NCI-H82 (cell line): ENCODE results near the gene EIPR1.
"Not testable (repeated sequence)": the region's sequence is repeated elsewhere in the genome, so short reads cannot be mapped to it uniquely, and the experiment has no call there.

Source experiments
- DNase-seq: peaks from one replicate; lab custom pipeline; 2025; lab: John Stamatoyannopoulos, UW

Gene EIPR1

DNA sequence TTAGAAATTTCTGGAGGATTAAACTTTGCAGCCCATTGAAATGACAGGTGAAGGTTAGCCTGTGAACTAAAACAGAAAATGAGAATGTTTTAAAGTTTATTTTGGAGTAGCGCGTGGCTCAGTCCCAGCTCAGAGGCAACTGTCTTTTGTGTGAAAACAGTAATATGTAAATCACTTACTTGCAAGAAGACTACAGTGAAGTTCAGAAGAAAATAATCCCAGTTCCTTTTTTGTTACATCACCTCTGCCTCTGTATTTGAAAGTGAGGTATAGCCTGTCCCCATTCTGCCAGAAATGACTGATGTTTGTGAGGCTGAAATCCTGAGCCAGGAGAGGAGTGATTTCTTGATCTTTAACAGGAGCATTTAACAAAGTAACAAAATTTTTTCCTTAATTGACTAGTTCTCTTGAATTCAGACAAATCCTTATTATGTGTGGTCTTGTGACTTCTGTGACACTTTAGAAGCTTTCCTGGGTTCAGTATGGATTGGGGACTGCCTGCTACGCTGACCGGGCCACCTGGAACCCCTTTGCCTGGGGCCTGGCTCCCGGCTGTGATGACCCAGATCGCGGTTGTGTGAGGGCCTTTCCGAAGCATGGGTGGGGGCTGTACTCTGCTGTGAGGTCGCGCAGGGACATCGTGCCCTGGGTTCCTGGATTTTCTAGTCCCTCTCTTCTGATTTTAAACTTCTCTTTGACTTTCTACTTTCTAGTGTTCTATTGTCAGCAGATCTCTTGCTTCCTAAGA lies 26.1 kb upstream of the EIPR1 start:
- DNase-seq, result no peak

DNA sequence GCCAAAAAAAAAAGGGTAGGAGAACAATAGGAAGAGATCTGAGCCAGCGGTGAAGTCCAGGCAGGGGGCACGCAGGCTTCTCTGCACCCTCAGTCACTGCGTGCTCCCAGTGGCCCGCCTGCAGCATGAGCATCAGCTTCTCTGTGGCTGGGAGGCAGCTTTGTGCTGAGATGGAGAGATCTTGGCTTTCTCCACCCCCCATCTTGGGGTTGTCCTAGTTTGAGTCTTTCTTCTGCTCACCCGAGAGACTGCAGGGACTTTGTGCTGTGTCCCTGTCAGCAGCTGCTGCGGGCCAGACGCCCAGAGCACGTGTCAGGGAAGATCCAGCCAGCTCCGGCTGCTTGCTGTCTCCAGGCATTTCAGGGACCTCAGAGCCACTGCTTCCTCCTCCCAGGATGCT lies 22.2 kb upstream of the EIPR1 start:
- DNase-seq, result no peak

DNA sequence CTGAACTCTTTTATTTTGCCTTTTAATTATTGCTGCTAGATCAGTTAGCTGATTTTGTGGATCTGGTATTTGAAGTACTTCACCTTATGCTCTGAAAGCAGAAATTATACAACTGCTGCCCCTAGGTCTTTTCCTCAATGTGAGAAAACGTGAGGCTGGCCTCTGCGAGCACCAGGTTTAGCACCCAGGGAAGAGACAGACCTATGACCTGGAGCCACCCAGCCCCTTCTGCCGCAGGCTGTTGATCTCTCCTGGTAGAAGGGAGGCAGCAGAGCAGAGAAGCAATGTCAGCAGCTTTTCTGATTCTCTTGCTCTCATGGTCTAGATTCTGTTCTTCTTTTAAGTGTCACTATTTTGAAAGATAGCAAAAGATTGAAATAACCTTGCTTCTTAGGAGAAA lies 21.8 kb upstream of the EIPR1 start:
- DNase-seq, result no peak

DNA sequence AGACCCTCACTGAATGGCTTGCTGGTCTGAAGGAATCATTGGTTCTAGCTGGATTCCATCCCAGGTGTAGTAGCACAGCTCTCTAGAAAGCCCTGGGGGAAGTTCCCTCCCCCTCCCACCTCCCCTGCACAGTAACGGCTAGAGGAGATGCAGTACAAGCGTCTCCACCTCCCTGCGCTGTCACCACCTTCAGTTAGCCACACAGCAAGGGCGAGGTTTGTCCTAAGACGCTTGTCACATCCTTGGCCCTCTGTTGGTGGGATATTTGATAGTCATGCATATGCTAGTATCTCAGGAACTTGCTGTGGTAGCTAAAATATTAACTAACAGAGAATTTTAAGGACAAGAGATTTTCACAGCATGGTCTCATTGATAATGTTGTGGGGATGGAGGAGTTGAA lies 21.2 kb upstream of the EIPR1 start:
- DNase-seq, result no peak

DNA sequence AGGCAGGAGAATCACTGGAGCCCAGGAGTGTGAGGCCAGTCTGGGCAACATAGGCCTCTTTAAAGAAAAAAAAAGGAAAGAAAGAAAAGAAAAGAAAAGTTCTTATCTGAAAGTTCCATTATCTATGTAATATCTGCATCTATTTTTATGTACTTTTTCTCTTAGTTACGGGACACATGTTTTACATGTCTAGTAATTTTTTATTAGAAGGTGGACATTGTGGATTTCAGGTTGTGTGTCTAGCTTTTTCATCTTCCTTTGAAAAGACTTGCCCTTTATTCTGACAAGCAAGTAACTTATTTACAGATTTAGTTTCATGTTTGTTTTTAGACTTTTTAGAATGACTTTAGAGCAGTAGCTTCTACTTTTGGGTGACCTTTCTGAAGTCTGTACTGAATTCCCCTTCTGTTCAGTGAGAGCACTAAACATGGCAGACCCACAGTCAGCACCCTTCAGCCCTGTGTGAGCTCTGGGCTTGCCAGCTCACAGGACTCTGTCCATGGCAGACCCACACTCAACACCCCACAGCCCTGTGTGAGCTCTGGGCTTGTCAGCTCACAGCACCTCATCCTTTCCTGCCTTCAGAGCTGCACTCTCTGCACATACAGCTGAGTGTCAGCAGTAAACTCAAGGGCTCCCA lies 19.4 kb upstream of the EIPR1 start:
- no peak for DNase-seq

DNA sequence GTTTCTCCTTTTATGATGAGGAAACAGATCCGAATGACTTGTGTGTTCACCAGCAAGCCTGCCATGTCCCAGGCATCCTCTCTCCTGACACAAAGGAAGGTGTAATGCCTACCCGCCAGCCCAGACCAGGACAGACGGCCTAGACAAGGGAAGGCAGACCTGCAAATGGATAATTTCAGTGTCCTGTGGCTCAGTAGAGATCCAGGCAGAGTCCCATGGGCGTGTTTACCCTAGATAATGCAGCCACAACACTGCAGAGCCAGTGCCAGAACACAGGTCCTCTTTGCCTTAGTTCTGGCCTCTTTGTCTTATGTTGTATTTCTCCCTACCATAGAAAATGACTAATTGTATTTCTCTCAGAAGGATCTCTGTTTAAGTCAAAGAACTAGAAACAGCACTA lies 14.6 kb upstream of the EIPR1 start:
- no peak for DNase-seq

DNA sequence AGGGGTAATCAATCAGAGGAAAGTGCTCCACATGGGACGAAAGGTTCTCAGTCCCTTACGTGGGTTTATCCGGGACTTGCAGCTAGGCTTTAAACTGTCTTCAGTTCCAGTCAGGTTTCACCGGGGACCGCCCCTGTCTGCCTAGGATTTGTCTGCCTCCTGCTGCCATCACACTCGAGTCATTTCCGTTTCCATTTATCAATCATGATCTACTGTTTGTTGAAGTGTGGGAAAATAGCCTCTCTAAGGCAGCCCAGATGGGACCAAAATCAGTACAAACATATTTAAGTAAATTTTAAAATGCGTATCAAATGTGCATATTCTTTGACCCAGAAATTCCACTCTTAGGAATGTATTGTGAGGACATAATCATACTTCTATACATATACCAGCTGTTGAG lies 12.4 kb upstream of the EIPR1 start:
- no peak for DNase-seq

DNA sequence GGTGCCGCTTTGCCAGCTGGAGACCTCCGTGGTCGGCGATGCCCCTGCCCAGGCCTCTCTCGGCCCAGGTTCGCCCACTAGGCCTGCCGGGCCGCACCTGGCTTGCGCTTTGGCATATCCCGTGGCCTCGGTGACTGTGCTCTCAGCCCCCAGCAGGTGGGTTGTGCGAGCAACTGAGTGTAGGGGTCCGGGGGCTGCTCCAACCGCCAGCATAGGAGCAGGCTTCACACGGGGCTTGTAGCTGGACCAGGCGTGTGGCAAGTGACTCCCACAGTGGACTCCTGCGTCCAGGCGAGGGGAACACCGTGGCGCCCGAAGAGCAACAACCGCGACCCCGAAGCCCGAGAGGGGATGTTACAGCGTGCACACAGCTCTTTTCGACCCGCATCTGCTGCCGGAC lies 11.6 kb upstream of the EIPR1 start:
- DNase-seq, result no peak

DNA sequence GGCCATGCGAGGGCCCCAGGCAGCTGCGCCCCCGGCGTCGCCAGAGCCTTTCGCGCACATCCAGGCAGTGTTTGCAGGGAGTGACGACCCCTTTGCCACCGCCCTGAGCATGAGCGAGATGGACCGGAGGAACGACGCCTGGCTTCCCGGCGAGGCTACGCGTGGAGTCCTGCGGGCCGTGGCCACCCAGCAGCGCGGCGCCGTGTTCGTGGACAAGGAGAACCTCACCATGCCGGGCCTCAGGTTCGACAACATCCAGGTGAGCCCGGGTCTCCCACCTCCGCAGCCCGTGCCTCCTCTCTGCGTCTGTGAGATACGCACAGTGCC lies 10.8 kb upstream of the EIPR1 start:
- no peak for DNase-seq

DNA sequence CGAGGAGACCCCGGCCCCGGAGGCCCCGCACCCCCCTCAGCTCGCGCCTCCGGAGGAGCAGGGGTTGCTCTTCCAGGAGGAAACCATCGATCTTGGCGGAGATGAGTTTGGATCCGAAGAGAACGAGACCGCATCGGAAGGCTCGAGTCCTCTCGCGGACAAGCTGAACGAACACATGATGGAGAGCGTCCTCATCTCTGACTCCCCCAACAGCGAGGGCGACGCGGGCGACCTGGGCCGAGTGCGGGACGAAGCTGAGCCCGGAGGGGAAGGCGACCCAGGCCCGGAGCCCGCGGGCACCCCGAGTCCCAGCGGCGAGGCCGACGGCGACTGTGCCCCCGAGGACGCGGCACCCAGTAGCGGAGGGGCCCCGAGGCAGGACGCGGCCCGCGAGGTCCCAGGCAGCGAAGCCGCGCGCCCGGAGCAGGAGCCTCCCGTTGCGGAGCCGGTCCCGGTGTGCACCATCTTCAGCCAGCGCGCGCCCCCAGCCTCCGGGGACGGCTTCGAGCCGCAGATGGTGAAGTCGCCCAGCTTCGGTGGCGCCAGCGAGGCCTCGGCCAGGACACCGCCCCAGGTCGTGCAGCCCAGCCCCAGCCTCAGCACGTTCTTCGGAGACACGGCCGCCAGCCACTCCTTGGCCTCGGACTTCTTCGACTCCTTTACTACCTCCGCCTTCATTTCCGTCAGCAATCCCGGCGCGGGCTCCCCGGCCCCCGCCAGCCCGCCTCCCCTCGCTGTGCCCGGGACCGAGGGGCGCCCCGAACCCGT lies 10.2 kb upstream of the EIPR1 start:
- no peak for DNase-seq

DNA sequence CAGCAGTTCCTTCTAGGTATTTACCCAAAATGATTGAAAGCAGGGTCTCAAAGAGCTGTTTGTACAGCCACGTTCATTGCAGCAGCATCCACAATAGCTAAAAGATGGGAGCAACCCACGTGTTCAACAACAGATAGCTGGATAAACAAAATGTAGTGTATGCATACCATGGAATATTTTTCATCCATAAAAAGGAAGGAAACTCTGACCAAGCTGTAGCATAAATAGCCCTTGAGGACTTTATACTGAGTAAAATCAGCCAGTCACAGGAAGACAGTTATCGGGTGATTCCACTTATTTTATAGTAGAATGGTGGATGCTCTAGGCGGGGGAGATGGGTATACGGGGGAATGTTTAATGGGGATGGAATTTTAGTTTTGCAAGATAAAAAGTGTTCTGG lies 9.4 kb upstream of the EIPR1 start:
- DNase-seq, result no peak

DNA sequence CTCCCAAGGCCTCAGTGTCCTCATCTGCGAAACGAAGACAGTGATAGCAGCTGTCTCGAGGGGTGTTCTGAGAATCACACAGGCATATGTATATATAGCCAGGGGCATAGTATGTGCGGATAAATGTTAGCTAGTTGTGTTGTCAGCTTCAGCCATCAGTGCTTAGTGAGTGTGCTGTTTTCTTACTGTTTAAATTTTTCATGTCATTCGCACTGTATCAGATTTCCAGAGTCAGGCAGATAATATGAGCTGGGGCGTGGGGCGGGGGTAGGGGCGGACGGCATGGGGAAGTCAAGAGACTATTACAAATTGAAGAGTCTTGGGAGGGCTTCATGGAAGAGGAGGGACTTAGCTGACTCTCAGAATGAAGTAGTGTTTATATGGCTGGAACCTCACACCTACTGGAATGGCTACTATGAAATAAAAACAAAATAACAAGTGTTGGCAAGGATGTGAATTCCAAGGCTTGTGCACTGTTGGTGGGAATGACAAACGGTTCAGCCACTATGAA lies 8.9 kb upstream of the EIPR1 start:
- no peak for DNase-seq

DNA sequence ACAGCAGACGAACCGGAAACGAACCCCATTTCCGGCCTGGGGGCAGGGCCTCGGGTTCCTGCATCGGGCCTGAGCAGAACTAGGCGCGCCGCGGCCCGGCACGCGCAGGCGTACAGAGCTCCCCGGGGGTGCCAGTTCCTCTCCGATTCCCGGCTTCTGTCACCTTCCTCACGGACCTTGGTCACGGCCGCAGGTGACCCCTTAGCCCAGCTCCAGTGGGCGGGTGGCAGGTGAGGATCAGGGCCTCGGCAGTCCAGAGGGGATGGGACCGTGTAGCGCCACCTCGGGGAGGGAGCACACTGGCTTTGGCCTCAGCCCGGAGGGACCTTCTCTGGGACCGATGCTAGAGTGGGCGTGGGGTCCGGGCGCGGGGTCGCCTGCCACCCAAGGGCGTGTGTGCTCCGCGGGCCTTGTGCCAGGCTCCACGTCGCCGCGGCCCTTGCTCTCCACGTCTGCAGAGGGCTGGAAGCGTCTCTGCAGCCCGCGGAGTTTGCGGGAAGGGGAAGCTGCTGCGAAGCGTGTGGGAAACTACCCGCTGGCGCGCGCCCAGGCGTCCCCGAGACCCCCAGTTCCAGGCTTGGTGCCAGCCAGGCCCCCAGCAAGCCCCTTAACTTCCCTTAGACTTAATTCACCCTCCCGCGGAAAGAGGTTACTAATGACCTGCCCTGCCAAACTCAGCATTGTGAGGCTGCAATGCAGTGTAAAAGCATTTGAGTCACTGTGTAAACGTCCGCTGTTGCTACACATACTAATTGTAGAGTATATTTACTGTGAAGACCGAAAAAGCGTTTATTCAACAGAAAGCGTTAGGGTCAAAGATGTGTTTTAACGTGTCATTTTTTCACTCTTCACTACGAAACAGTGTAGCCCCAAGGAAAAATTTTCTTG lies 2.3 kb upstream of the EIPR1 start, which contains the start of gene TRAPPC12:
TSS of gene TRAPPC12 (plus strand) at position 48 of the 888 bp plus-strand sequence. CDS start 7,930 bp downstream, outside the sequence.
- peak; percentile 96 for DNase-seq

DNA sequence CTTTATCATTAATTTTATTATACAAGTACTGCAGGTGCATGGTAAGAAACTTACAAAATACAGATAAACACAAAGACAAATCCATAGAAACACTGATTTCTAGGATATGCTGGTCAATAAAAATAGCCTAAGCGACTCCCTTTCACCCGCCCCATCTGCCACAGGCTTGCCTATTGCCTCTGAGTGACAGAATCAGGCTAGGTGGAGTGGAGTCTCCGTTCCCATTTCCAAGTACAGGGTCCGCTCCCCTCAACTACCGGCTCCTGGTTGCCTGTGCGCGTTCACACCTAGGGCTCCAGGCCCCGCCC lies 1.7 kb upstream of the EIPR1 start:
- no peak for DNase-seq

DNA sequence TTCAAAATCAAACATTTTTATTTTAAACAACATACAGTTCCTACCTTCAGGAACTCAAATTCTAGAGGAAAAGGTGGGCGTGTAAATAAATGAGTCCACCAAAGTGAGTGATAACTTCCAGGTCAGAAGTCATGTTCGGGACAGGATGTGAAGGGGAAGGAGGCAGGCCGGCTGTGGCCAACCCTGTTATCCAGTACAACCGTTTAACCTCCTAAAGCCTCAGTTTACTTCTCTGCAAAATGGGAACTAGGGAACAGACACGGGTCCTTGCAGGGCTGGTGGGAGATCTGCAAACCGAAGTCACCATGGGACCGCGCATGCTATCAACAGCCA lies 373 bp downstream of the EIPR1 start:
- DNase-seq, result peak; percentile 66

DNA sequence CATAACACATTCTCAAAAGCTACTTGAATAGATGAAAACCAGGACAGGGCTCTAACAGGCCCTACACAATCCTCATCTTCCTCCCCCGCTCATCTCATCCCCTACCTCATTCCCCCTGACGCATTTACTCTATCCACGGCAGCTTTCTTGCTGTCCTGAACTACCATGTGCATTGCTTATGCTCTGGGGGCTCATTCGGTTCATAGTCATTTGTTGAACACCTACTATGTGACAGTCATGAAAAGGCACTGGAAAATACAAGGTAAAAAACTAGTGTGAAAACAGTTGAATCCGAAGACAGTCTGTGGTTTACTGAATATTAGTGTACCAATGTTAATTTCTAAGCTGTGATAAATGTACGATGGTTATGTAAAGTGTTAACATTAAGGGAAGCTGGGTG lies 797 bp downstream of the EIPR1 start:
- DNase-seq, result no peak

DNA sequence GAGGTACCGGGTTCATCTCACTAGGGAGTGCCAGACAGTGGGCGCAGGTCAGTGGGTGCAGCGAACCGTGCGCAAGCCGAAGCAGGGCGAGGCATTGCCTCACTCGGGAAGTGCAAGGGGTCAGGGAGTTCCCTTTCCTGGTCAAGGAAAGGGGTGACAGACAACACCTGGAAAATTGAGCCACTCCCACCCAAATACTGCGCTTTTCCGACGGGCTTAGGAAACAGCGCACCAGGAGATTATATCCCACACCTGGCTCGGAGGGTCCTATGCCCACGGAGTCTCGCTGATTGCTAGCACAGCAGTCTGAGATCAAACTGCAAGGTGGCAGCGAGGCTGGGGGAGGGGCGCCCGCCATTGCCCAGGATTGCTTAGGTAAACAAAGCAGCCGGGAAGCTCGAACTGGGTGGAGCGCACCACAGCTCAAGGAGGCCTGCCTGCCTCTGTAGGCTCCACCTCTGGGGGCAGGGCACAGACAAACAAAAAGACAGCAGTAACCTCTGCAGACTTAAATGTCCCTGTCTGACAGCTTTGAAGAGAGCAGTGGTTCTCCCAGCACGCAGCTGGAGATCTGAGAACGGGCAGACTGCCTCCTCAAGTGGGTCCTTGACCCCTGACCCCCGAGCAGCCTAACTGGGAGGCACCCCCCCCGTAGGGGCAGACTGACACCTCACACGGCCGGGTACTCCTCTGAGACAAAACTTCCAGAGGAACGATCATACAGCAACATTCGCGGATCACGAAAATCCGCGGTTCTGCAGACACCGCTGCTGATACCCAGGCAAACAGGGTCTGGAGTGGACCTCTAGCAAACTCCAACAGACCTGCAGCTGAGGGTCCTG lies 8.1 kb downstream of the EIPR1 start:
- DNase-seq, result not testable (repeated sequence)

DNA sequence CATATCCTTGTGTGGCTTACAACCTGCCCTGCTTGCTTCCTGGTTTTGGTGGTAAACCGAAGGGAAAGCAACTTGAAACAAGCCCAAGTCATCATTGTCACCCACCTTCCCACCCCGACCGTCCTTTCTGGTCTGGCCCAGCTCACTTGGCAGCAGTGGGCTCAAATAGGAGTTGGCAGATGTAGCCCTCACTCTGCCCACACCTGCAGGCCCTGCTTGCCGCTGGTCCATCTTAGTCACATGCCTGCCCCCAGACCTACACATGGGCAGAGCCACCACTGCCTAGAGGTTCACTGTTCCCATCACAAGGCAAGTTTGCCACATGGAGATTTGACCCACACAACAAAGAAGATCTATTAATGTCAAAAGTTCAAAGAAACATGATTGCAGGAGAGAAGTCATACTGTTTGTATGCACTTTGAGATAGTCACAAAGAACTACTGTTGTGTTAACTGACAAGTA lies 9.3 kb downstream of the EIPR1 start:
- DNase-seq, result no peak

DNA sequence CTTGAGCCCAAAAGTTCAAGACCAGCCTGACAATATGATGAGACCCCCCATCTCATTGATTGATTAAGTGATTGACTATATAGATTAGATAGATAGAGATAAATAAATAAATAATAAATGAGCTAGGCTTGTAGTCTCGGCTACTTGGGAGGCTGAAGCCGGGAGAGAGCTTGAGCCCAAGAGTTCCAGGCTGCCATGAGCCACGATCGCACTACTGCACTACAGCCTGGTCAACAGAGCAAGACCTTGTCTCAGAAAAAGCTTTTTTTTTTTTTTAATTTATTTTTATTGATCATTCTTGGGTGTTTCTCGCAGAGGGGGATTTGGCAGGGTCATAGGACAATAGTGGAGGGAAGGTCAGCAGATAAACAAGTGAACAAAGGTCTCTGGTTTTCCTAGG lies 12.4 kb downstream of the EIPR1 start:
- peak; percentile 16 for DNase-seq

DNA sequence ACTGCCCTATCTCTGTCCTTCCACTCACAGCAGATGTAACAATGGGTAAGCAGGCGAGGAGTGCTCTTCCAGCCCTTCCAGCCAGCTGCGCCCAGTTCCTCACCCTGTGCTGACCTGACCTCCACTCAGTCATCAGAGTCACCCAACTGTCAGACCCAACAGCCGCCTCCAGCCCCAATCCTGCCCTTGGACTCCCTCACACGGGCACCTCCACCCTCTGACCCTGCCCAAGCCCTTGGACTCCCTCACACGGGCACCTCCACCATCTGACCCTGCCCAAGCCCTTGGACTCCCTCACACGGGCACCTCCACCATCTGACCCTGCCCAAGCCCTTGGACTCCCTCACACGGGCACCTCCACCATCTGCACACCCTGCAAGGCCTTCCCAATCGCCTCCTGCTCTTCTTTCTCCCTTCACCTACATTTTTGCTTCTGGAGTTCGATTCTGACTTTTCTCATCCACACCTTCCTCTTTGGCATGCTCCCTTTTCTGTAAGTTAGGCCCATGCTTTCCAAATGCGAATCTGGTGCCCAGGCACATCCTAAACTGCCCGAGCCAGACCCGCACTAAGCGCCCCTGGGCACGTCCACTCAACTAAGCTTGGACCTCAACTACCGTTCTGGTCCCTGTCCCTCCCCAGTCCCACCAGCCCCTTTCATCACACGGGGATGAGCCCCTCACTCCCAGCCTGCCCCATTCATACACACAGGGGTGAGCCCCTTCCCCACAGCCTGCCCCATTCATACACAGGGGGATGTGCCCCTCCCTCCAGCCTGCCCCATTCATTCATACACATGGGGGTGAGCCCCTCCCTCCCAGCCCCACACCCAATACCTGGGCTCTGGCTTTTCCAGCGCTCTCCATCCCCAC lies 15.9 kb downstream of the EIPR1 start:
- DNase-seq, result no peak
